Panc1 (cell line): Measurements from ENCODE around the gene MAIP1. TPM values are rescaled to one million over a fixed set of nuclear protein-coding genes. Genes with fewer than 3 reads are reported as not detected.
A peak's percentile ranks its signal among the peaks of the same experiment; 100 is the strongest.

Experiments used
- ATAC-seq: fragments of 200-7000 bp; cut with Tn5 transposase; 2 replicates; pipeline ENCODE4 v1.9.1; 2020; ENCODE audit warnings: mild to moderate bottlenecking, moderate library complexity
- BruUV-seq: library from RNA; stranded (reverse); fragments of 400-500 nt; replicated peaks from 2 replicates; lab custom pipeline; 2021; lab: Mats Ljungman, UMichigan
- CTCF ChIA-PET: fragments of 300-600 bp; sonication (Branson Sonifier 250); formaldehyde crosslinking; loops from one replicate; lab custom pipeline; 2022; ENCODE audit warnings: antibody characterized with exemption; lab: Charles Lee
- POLR2A ChIA-PET: fragments of 300-600 bp; sonication (Branson Sonifier 250); formaldehyde crosslinking; loops from one replicate; lab custom pipeline; 2022; ENCODE audit warnings: antibody characterized with exemption; lab: Charles Lee
- DNase-seq: peaks from one replicate; pipeline ENCODE4 v3.0.0-alpha.2; 2010; ENCODE audit warnings: low read depth, low spot score
- H3K27ac ChIP-seq: 2 replicates; pipeline ENCODE4 v1.5.1; 2011; ENCODE audit warnings: mild to moderate bottlenecking, low read length, inconsistent platforms
- H3K27me3 ChIP-seq: fragments of 200-500 bp; sonication (Bioruptor generic); 2 replicates; pipeline ENCODE4 v1.6.0; 2014; ENCODE audit warnings: low read length, inconsistent platforms; ENCODE audit not compliant: control insufficient read depth, insufficient read depth
- H3K36me3 ChIP-seq: fragments of 200-500 bp; sonication (Bioruptor generic); 2 replicates; pipeline ENCODE4 v1.5.1; 2014; ENCODE audit warnings: inconsistent platforms, mild to moderate bottlenecking, low read length, moderate library complexity; ENCODE audit not compliant: control insufficient read depth, insufficient read depth
- H3K4me1 ChIP-seq: 2 replicates; pipeline ENCODE4 v1.5.1; 2011; ENCODE audit warnings: inconsistent platforms, mild to moderate bottlenecking, low read length, moderate library complexity; ENCODE audit not compliant: control insufficient read depth, insufficient read depth
- H3K4me3 ChIP-seq, 2 experiments: 2 replicates each; pipeline ENCODE4 v1.5.1; 2011 to 2012; ENCODE audit warnings: low read depth in 2 of 2, low read length in 2 of 2, mild to moderate bottlenecking in 2 of 2, inconsistent platforms in 1 of 2, moderate library complexity in 1 of 2
- H3K9me3 ChIP-seq: fragments of 200-500 bp; sonication (Bioruptor generic); 2 replicates; pipeline ENCODE4 v1.5.1; 2014; ENCODE audit warnings: low read depth, mild to moderate bottlenecking, inconsistent platforms, low read length, moderate library complexity; ENCODE audit not compliant: control insufficient read depth, insufficient read depth
- POLR2AphosphoS5 ChIP-seq: IDR thresholded peaks from 2 replicates; pipeline ENCODE4 v1.6.1; 2012; ENCODE audit warnings: mild to moderate bottlenecking, low read depth, low read length, moderate library complexity
- SIN3A ChIP-seq: IDR thresholded peaks from 2 replicates; pipeline ENCODE4 v1.6.1; 2012; ENCODE audit warnings: low read depth, mild to moderate bottlenecking, low read length, moderate library complexity, borderline replicate concordance; ENCODE audit not compliant: insufficient read depth
- TCF7L2 ChIP-seq: IDR thresholded peaks from 2 replicates; pipeline ENCODE4 v1.6.1; 2011; ENCODE audit warnings: mild to moderate bottlenecking, low read depth, low read length, inconsistent platforms
- in situ Hi-C: cut with HindIII; loops from 2 replicates; pipeline ENCODE4 v1.10.0; 2016; ENCODE audit warnings: low sequenced_read_pairs, low pct_unique_long_range_greater_than_20kb
- intact Hi-C: fragments of 100-400 bp; cut with micrococcal nuclease; formaldehyde crosslinking; loops from one replicate; pipeline ENCODE4 v1.10.0; 2022; ENCODE audit not compliant: unreplicated experiment
- total RNA-seq: library from RNA; stranded (reverse); gene quantifications from one replicate; pipeline ENCODE4 v1.2.1, GENCODE V29; 2021; ENCODE audit not compliant: unreplicated experiment
- TF ChIP-seq, protein P1 (sequence below), 2 experiments: IDR thresholded peaks; 2 replicates each; pipeline ENCODE4 v1.6.1; 2011 to 2012; ENCODE audit warnings: low read depth in 2 of 2, control low read depth in 1 of 2, low read length in 1 of 2, mild to moderate bottlenecking in 1 of 2, moderate library complexity in 1 of 2; ENCODE audit not compliant: insufficient read depth in 1 of 2
- TF ChIP-seq, protein P2 (sequence below): fragments of 450-650 bp; IDR thresholded peaks from 2 replicates; pipeline ENCODE4 v1.5.1; 2017; ENCODE audit warnings: mild to moderate bottlenecking

Gene MAIP1
- total RNA-seq, 1 experiment from 2014 or later = 20.9 TPM

DNA sequence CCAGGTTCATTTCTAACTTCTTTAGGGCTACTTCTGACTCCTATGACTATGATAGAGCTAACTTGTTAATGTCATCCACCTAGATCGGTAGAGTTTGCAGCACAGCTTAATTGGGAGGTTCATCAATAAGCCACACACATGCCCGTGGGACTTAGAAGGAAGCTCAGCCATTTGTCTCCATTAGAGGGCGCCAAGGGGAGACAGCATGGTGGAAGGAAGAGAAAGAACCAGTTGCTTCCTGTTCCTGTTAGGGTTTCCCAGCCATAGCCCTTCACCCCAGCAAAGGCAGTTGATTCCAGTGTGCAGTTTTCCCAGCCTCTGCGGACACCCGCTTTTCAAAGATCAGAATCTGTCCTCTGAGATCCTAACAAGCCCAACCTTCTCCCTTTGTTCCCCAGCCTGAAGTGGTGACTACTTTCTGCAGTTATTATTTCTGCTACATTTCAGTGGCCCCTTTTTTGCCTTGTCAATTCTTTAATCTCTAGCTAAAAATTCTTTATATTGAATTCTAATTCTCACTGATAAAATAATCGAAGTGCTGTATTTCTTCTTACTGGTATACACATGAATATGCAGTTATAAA, 30.3 kb downstream of the MAIP1 start:
- POLR2A ChIA-PET = no interaction called here
- BruUV-seq = no TSS peak

DNA sequence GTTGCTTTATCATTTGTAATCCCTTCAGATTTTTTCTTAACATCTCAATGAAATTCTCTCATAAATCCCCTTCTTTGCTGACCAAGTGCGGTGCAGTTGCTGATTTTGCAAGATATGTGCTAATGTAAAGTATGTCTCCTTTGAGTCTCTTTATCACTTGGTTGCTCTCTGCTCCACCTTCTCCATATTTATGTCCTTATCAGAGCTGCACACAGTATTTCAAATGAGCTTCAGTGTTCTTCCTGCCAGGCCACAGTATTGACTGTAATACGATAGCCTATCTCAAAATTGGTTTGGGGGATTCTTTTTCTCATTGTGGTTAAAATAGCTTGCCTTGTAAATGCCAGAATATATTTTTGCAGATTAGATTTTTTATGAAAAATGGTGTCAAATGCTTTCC, 32.2 kb downstream of the MAIP1 start:
- in situ Hi-C loops (no loop called here), intact Hi-C loops (loop anchor here (10.0 kb wide), 1 partner anchor 207 kb away; no protein-coding TSS in a partner anchor)
- no peaks in the 10 kb centered on the region for H3K36me3 ChIP-seq
- TF ChIP-seq POLR2AphosphoS5 = no peak
- TF ChIP-seq, protein P1, sequence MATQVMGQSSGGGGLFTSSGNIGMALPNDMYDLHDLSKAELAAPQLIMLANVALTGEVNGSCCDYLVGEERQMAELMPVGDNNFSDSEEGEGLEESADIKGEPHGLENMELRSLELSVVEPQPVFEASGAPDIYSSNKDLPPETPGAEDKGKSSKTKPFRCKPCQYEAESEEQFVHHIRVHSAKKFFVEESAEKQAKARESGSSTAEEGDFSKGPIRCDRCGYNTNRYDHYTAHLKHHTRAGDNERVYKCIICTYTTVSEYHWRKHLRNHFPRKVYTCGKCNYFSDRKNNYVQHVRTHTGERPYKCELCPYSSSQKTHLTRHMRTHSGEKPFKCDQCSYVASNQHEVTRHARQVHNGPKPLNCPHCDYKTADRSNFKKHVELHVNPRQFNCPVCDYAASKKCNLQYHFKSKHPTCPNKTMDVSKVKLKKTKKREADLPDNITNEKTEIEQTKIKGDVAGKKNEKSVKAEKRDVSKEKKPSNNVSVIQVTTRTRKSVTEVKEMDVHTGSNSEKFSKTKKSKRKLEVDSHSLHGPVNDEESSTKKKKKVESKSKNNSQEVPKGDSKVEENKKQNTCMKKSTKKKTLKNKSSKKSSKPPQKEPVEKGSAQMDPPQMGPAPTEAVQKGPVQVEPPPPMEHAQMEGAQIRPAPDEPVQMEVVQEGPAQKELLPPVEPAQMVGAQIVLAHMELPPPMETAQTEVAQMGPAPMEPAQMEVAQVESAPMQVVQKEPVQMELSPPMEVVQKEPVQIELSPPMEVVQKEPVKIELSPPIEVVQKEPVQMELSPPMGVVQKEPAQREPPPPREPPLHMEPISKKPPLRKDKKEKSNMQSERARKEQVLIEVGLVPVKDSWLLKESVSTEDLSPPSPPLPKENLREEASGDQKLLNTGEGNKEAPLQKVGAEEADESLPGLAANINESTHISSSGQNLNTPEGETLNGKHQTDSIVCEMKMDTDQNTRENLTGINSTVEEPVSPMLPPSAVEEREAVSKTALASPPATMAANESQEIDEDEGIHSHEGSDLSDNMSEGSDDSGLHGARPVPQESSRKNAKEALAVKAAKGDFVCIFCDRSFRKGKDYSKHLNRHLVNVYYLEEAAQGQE (IDR thresholded peaks at IDR 0.05; ENCODE audit: insufficient read depth in 1 of 2, low read depth in 2 of 2, low read length in 1 of 2) = no peak
- TF ChIP-seq SIN3A = no peak
- TF ChIP-seq TCF7L2 = no peak
- TF ChIP-seq, protein P2, sequence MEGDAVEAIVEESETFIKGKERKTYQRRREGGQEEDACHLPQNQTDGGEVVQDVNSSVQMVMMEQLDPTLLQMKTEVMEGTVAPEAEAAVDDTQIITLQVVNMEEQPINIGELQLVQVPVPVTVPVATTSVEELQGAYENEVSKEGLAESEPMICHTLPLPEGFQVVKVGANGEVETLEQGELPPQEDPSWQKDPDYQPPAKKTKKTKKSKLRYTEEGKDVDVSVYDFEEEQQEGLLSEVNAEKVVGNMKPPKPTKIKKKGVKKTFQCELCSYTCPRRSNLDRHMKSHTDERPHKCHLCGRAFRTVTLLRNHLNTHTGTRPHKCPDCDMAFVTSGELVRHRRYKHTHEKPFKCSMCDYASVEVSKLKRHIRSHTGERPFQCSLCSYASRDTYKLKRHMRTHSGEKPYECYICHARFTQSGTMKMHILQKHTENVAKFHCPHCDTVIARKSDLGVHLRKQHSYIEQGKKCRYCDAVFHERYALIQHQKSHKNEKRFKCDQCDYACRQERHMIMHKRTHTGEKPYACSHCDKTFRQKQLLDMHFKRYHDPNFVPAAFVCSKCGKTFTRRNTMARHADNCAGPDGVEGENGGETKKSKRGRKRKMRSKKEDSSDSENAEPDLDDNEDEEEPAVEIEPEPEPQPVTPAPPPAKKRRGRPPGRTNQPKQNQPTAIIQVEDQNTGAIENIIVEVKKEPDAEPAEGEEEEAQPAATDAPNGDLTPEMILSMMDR = no peak
- H3K27me3 ChIP-seq = no peaks in the 10 kb centered on the region
- ChIA-PET POLR2A (no interaction called here), CTCF (no interaction called here)
- ATAC-seq (no peak), DNase-seq (no peak)
- H3K4me1 ChIP-seq = no peaks in the 10 kb centered on the region
- no peaks in the 10 kb centered on the region for H3K9me3 ChIP-seq
- H3K27ac ChIP-seq = no peak overlapping the region
- BruUV-seq = no TSS peak
- H3K4me3 ChIP-seq = no peak overlapping the region

More for the DNA sequence above, 30.3 kb downstream of the MAIP1 start:
- Histone ChIP-seq H3K36me3 (no peaks in the 10 kb centered on the region), H3K27ac (peak overlapping the region; percentile 58; the same call in 1 of the 2 replicates), H3K4me1 (no peaks in the 10 kb centered on the region), H3K27me3 (no peaks in the 10 kb centered on the region), H3K9me3 (no peaks in the 10 kb centered on the region), H3K4me3 (no peak overlapping the region)
- DNase-seq (peak; percentile 38), ATAC-seq (peak; percentile 93)
- intact Hi-C loops = loop anchor here (10.0 kb wide), 1 partner anchor 209 kb away; no protein-coding TSS in a partner anchor
- in situ Hi-C loops = no loop called here
- TF ChIP-seq, protein P1 (IDR thresholded peaks at IDR 0.05; ENCODE audit: insufficient read depth in 1 of 2, low read depth in 2 of 2, low read length in 1 of 2) = no peak
- TF ChIP-seq, protein P2 = peak; percentile 87
- CTCF ChIA-PET = interaction anchor here (0.6 kb wide), 1 partner anchor 12 kb away, joined by 4 read pairs; no protein-coding TSS in a partner anchor
